ENCODE measurements around the gene STK26.
A peak's percentile ranks its signal among the peaks of the same experiment; 100 is the strongest.
"Not testable (repeated sequence)": the region's sequence is repeated elsewhere in the genome, so short reads cannot be mapped to it uniquely, and the experiment has no call there.

The STK26 gene

DNA sequence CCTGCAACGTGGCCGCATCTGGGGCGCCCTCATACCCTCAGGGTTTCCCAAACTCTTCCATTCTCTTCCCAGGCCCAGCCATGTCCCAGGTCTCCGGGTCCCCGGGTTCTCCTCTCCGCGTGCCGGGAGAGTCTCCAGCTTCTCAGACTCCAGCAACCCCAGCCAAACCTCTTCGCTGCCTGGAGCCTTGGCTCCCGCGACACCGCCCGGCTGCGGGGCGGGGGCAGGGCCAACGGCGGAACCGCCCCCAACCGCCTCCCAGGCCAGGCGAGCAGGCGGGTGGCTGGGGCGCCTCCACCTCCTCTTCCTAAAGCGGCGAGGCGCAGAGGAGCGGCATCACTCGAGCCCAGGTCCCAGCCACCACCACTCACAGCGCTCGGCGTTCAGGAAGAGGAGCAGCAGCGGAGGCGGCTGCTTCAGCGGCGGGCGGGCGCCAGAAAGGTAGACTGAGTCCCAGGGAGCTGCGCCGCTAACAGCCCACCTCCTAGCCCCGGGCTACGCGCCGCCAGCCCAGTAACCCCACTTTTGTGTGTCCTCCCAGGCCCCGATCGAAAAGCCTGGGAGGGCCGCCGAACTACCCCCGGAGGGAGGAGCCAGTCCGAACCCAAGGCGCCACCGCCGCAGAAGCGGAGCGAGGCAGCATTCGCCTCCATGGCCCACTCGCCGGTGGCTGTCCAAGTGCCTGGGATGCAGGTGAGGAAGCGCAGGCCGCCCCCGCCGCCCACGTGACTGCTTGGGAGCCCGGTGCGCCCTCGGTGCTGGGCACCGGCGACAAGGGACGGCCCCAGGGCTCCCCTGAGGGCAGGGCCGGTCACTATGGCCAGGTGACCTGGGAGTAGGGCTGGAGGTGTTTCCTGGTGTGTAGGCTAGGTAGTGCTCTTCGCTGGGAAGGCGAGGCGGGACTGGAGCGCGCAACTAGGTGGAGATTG, at the start of gene STK26:
TSS of gene STK26 (plus strand) at position 336 of the 929 bp plus-strand sequence. CDS start at position 652, 316 bp downstream.
- peak; percentile 49 to 68 for DNase-seq

DNA sequence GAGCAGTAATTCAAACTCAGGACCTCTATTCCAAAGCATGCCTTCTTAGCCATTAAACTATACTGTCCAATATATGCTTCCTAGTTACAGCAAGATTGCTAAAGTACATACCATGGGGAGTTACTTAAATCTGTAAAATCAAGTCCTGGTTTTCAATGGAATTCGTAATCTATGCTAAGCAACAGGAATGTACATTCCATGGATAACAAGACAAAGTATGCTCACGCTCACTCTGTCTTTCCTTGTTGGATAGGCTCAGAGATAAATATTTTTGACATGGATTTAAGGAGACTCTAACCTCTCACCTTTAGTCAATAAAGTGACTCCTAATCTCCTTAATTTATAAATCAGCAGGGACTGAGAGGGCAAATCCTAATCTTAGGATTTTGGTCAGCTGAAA, 47.3 kb upstream of the STK26 start:
- DNase-seq = no peak

DNA sequence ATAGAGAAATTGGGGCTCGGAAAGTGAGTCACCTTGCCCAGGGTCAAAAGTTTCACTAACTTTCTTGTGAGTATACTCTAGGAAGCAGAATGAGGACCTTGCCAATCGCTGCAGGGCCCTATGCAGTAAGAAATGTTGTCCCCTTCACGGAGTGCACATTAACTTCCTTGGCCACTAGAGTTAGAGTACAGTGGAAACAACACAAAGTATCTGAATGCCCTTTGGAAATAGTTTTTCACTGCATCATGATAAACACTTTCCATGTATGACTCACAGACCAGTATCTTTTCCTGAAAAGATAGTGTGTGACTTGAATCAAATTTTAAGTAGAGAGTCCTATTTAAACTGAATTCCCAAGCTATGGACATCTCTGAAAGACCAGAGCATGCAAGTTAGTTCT, 45.5 kb upstream of the STK26 start:
- no peak for DNase-seq

DNA sequence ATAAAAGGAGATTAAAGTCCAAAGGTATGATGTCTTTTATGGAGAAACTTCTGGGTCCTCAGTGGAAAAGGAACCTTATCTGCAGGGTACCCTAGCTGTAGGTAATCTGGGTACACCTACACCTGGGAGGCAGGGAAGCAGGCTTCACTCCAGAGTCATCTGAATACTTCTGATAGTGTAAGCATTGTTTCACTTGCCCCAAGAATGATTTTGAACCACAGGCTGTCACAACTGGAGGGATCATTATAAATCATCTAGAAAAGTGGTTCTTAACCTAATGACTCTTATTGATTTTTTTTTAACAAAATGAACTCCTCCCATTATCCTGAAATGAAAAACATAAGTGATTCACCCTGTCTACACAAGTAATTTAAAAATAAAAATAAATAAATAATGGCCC, 44.0 kb upstream of the STK26 start:
- no peak for DNase-seq

DNA sequence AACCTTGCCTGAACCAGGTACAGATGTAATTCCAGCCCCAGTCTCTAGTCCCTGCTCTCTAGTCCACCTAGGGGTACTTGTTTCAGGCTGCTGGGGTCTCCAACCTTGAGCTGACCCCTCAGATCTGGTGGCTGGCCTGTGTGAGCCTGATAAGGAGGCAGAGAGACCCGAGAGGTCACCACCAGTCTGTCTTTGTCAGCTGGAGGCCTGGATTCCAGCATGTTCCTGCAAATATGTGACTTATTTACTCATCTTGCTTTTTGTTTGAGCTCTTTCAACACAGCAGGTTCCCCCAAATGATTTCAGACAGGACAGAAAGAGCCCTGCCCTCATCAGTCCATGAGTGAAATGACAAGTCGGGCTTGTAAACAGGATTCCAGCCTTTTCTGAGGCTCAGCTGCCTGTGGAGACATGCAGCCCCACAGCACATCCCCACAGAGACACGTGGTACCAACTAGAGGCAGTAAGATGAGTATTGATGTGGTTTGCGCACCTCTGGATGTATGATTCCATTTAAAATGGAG, 37.5 kb upstream of the STK26 start:
- DNase-seq = no peak

DNA sequence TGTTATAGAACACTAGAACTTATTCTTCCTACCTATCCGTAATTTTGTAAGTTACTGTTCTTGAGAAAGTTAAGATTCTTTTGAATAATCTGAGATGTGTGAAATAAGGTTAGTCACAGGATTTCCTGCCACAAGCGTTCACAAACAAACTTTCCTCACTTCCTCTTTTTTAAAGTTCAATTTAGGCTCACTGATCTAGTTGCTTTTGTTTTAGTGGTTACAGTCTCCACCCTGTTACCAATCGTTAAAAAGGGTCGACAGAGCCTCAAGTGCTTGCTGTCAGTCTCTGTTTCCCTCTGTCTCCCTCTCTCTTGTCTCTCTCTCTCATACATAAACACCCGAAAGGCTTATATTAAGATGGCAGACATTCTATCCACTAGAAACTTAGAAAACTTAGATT, 35.9 kb upstream of the STK26 start:
- DNase-seq = no peak

DNA sequence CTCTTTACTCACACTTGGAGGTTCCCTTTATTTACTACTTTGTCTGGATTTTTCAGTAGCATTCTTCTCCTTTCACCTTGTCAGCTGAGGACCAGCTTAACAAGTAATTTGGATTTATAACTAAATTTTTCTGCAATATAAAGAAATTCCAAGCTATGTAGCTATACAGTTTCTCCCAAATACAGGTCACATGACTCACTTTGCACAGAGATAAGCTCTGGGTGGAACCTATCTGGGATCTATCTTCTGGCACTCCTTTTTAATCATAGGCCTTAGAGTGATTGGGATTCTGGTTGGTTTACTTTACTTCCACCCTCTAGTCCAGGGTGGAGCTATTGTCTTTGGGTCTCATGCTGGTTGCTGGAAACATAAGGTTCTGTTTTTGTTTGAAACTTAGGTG, 34.9 kb upstream of the STK26 start:
- DNase-seq = no peak

DNA sequence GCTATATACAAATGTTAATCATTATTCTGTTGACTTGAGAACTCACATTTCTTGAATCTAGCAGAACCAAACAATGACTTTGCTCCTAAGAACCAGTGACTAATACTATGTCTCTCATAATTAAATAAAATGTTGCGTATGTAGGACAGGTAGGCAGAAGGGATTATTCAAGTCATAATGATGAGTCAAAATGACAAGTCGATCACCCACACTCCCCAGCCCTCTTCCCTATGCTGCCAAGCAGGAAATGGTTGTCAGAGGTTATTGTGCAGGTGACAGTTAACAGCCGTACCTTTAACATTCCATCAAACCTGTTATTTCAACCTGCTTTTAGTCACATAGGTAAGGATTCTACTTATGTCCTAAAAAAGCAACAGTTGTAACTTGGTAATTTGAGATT, 22.0 kb upstream of the STK26 start:
- DNase-seq = peak in 1 of 2 donors; percentile 4

DNA sequence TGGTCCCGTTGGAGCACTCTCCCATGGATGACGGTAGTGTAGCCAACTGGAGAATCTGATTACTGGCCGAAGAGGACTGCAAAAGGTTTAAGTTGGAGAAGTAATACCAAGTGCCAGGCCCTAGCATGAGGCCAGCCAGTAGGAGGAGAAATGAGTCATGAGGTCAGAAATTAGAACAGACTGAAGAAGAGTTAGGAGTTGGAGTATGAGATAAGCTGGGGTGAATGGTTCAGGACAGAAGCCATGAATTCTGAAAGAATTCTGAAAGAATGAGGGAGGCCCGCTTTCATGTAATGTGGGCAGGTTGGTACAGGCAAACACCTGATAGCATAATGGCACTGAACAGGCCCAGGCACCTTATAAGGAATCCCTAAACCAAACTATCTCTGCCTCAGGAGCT, 18.4 kb upstream of the STK26 start:
- no peak for DNase-seq

DNA sequence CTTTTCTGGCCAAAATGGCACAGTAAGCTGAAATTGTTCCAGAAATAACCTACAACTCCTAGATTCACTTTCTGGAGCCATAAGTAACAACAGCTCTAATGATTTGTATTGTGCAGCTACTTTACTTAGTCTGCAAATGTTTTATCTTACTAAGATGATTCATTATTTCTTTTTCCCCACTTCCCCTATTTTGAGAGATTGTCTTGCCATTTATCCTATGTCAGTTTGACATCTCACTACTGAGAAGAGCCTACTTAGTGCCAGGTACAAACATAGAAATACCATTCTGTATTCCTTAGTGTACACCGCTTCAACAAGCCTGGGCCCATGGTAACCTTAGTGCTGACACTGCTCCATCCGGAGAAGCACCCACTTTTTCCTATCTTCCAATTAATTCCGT, 13.8 kb upstream of the STK26 start:
- DNase-seq = no peak

DNA sequence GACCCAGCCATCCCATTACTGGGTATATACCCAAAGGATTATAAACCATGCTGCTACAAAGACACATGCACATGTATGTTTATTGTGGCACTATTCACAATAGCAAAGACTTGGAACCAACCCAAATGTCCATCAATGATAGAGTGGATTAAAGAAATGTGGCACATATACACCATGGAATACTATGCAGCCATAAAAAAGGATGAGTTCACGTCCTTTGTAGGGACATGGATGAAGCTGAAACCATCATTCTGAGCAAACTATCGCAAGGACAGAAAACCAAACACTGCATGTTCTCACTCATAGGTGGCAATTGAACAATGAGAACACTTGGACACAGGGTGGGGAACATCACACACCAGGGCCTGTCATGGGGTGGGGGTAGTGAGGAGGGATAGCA, 12.9 kb upstream of the STK26 start:
- DNase-seq = not testable (repeated sequence)

DNA sequence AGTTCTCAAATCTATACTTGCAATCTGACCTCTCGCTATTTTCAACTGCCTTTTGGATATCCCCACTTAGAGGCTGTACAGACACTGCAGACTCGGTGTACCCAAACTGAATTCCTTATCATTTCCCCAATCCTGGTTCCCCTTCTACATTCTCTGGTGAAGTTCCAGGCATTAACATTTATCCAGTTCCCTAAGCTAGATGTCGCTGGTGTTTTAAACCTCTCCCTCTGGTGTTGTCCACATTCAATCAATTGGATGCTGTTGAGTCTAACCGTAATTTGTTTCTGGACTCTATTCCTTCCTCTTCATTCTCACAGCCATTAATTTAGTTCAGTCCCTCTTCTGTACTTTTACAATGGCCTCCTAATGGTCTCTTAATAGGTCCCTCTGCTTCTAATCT, 7.2 kb upstream of the STK26 start:
- no peak for DNase-seq

DNA sequence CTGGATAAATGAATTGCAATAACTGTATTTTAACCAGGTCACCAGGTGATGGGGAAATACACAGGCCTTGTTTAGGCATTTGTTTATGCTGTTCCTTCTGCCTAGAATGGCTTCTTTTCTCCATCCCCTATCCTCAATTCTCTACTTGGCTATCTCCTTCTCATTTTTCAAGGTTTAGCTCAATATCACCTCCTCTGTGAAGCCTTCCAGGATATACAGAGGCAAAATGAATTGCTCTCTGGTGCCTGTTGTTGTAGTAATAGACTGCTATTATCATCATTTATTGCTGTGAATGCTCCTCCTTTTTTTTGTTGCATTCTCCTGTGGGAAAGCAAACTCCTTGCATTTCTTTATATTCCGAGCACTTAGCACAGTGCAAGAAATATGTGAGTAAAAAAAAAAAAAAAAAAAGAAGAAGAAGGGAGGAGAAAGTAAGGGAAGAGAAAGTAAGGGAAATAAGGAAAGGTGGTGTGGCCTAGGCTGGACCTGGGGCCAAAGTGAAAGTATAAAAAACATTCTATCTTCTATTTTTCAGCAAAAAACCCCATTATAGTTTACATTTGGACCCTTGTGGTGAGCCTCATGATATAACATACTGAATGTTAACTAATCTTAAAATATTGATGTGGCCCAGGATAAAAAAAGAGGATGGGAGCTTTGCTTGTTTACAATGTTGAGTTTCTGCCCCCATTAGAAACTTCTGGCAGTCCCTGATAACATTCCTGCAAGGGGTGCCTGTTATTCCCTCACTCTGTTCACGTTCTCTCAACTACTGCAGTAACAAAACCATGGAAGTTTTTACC, 6.3 kb upstream of the STK26 start:
- DNase-seq = no peak

DNA sequence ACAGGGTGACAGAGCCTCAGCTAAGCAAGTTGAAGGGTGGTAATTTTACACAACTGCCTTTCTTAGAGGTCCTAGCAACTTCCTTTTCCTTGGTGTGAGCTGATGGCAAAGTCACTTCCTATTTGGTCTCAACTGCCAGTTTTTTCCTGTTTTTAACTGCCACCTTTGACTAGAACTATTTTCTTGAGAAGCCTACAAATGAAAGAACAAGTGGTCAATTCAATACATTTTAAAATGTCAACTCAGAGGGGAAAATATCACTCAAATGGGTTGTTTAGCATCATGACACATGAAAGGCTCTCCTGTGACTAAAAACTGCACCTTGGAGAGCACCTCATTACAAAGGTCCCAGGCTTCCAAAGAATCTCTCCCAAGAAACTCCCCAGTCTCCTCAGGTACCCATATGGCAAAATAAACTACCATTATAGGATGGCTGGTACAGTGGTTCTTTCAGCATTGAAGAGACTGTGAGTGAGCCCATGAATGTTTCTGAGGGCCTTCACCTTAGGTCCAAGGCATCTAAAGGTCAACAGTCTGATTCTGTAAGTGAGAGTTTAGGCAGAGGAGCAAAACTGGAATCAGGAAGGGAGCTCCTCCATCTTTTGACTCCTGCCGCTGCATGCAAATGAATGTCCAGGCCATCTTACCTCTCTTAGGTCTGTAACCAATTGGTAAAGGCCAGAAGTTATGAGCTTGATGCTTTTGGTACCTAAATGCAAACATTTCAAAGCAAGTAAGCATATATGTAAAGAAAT, 5.5 kb upstream of the STK26 start:
- DNase-seq = no peak

DNA sequence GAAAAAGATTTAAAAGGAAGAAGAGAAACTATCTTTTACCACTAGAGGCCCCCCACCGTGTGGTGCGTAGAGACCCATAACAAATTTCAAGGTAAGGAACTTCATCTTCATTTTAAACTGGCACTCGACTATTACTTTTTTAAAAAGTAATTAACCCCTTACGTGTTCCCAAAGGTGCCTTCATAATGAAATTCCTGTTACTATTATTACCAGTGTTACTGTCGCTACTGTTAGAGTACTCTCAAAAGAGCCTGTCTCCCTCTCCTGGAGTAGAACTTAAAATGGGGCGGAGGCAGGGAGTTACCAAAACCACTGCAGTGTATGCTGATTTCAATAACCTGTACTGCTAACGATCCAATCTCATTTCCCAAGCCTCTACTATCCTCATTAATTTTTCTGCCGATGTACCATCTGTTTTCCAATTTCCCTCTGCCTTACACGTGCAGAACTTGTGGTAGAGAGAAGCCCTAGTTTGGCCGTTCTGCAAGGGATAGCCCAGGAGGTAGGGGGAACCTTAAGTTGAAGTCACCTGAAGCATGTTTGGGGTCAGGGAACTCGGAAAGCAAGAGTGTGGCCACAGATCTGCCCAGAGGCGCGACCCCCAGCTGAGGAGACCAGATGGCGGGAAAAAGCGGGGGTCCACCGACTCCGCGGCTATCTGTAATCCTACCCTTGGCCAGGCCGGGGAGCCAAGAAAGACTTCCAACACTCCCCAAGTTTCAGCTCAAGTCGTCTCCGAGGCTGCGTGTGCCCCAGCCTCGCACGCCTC, 720 bp upstream of the STK26 start:
- DNase-seq = no peak

DNA sequence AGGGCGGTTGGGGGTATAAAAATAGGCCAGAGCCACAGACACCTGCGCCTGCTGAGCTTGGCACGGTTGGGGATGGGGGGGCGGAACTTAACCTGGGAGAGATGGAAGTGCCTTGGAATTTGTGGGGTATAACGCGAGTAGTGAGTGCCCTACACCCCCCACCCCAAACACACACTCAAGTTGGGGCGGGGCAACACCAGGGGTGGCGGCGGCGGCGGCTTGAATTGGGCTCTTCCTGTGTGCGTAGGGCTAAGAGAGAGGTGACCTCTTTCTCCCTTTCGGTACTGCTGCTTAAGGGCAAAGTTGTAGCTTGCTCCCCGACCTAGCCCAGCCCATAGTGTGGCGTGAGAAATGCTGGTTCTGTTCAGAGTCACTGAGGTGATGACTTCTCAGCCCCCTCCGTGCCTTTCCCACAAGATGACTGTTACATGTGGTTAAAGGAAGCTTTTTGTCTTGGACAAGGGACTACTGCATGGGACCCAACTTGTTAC, 839 bp downstream of the STK26 start:
- DNase-seq = peak; percentile 34 to 38

DNA sequence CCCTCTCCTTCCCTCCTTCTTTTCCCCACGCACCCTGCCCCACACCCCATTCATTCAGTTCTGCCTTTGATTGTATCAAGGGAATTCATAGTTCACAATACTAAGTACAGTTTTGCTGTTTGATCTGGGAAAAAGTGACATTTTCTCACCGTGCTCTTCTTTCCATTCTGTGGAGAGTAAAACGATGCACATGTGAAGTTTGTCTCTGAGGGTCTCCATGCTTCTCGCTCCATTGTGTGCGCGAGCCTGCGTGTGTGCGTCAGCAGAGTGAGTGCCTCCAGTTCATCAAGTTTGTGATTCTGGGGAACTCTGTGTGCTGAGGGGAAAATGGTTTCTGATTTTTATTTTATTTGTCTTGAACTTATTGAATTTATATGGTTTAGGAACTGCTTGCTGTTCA, 1.9 kb downstream of the STK26 start:
- no peak for DNase-seq

DNA sequence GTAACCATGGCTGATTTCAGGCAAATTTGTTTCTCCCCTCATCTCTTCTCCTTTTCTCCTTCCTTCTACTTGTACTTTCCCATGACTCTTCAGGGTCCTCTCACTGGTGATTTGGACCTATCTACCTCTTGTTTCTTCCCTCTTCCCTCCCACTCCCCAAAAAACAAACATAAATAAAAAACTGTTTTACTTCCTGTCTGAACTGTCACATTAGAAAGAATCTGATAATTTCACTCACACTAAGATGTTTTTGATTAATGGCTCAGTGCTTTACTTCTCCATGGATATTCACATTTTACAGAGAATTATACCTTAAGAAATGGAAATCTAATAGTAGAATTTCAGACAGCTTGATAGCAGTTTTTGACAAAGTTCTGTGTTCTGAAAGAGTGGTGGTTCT, 7.2 kb downstream of the STK26 start:
- no peak for DNase-seq

DNA sequence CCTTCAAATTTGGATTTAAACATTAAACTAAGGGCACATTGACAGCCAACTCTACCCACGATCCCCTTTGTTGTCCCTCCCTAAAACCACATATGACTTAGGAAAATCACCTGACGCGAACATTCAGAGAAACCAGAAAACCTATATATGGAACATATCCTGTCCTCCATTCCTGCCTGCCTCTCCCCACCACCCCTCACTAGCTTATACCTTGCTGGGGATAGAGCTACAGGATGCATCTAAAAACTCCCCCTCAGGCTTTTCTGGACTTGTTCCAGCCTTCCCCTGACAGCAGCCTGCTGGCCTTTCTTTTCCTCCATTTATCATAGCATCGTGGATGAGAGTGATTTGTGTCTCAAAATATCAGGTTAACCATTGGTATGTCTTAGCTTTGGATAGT, 8.8 kb downstream of the STK26 start:
- DNase-seq = no peak

DNA sequence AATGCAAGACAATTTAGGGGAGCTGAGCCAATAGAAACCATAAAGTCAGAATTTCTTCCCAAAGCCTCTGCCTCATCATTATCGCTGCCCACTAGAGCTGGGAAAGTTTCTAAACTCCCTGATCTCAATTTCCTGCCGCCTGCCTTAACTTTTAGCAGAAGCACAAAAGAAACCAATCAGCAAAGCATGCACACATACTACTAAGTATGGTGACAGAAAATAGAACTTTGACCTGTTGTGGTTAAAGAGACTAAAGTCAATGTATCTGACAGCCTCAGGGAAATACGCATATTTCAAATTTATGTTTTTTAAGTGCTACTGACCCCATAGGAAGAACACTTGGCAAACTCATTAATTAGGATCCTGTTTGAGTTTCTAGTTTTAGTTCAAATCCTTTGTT, 10.1 kb downstream of the STK26 start:
- DNase-seq = no peak

DNA sequence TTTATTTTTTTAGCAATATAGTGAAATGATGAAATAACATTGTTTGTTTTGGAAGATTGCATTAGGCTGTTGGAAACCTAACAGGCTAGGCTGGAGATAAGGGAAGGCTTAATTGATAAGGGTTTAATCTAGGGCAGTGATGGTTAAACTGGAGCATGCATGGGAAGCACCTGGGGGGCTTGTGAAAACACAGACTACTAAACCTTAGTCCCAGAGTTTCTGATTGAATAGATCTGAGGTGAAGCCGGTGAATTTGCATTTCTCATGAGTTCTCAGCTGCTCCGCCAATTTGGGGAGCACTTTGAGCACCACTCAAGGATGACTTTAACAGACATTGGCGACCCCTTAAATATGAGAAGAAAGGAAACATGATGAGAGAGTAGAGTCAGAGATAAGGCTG, 11.5 kb downstream of the STK26 start:
- DNase-seq = no peak

DNA sequence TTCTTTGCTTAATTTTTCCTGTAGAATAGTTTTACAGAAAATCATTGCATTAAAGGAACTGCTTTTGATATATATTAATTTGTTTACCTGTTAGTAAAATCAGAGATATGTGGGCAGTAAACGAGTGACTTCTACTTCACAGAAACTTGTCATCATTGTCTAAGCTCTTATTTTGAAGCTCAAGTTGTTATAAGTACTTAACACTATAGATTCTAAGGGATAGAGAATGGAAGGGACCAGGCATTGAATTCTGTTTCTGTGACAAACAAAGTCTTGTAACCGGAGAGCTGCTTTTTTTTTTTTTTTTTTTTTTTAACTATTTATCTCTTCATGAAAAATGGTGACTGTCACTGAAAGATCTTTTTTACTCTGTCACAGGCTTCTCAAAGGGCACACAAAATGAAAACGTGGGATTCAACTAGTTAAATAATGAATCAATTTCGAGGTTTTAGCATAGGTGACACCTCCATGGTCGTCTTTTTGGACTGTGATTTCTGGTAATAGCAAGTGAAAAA, 14.4 kb downstream of the STK26 start:
- no peak for DNase-seq

All from stimulated activated CD4-positive, alpha-beta T cell treated with anti-CD3 and anti-CD28 coated beads, Interleukin-2, amount 100 ng/mL, for 48 hours (primary cell).